H1 (cell line): ENCODE data around the gene LRRC4. TPM values are rescaled to one million over a fixed set of nuclear protein-coding genes. Genes with fewer than 3 reads are reported as not detected.

Experiments
- CTCF ChIA-PET: fragments of 300-600 bp; sonication (Branson Sonifier 250); formaldehyde crosslinking; loops from one replicate; lab custom pipeline; 2021; ENCODE audit not compliant: partially characterized antibody; lab: Charles Lee
- POLR2A ChIA-PET: fragments of 300-600 bp; sonication (Branson Sonifier 250); formaldehyde crosslinking; loops from one replicate; lab custom pipeline; 2021; ENCODE audit warnings: inconsistent platforms; ENCODE audit not compliant: partially characterized antibody; lab: Charles Lee
- DNase-seq, 2 experiments: peaks; one replicate each; pipeline versions ENCODE4 v3.0.0 to v3.0.0-alpha.2; 2010 to 2022; ENCODE audit warnings: low spot score in 2 of 2, low read depth in 1 of 2, mixed read lengths in 1 of 2
- FAIRE-seq: peaks from 2 replicates; lab custom pipeline; 2011; peaks lifted over from hg19 to GRCh38; lab: Jason Lieb, UNC
- H2AFZ ChIP-seq: 2 replicates; pipeline ENCODE4 v1.8.1; 2012; ENCODE audit warnings: low read length, inconsistent platforms
- H2AK5ac ChIP-seq: 2 replicates; pipeline ENCODE4 v1.6.1; 2013; ENCODE audit warnings: low read depth, low read length
- H2BK120ac ChIP-seq: replicated peaks from 2 replicates; pipeline ENCODE3; 2013; ENCODE audit warnings: low read depth, low read length, inconsistent platforms
- H2BK12ac ChIP-seq: 2 replicates; pipeline ENCODE4 v1.6.1; 2013; ENCODE audit warnings: low read depth, low read length
- H2BK15ac ChIP-seq: 2 replicates; pipeline ENCODE4 v1.6.1; 2013; ENCODE audit warnings: low read length
- H2BK20ac ChIP-seq: 2 replicates; pipeline ENCODE4 v1.6.1; 2013; ENCODE audit warnings: low read length
- H2BK5ac ChIP-seq: 2 replicates; pipeline ENCODE4 v1.6.1; 2013; ENCODE audit warnings: low read depth, low read length
- H3K14ac ChIP-seq: 2 replicates; pipeline ENCODE4 v1.6.1; 2013; ENCODE audit warnings: inconsistent platforms; ENCODE audit not compliant: insufficient read length
- H3K18ac ChIP-seq: 2 replicates; pipeline ENCODE4 v1.6.1; 2013; ENCODE audit warnings: low read length; ENCODE audit errors: extremely low read depth
- H3K23ac ChIP-seq: 2 replicates; pipeline ENCODE4 v1.6.1; 2013; ENCODE audit warnings: inconsistent platforms; ENCODE audit not compliant: insufficient read length
- H3K23me2 ChIP-seq: 2 replicates; pipeline ENCODE4 v1.6.1; 2013; ENCODE audit warnings: low read depth, low read length
- H3K27ac ChIP-seq: 2 replicates; pipeline ENCODE4 v1.6.1; 2011; ENCODE audit warnings: low read depth, low read length, inconsistent platforms
- H3K27me3 ChIP-seq, 4 experiments: replicated peaks in 1 of 4; 1 replicate in 1 of 4; 2 replicates in 3 of 4; pipeline versions ENCODE4 v1.6.1 to v1.8.1; 2011 to 2013; ENCODE audit warnings: low read length in 3 of 4, mild to moderate bottlenecking in 3 of 4, inconsistent platforms in 2 of 4, mixed read lengths in 2 of 4, moderate library complexity in 1 of 4; ENCODE audit not compliant: control insufficient read depth in 3 of 4, insufficient read depth in 3 of 4; ENCODE audit errors: extremely low read depth in 1 of 4
- H3K36me3 ChIP-seq, 4 experiments: 2 replicates each; pipeline versions ENCODE4 v1.6.1 to v1.8.1; 2011 to 2013; ENCODE audit warnings: mild to moderate bottlenecking in 4 of 4, low read length in 3 of 4, moderate library complexity in 2 of 4, control low read depth in 1 of 4, inconsistent platforms in 1 of 4; ENCODE audit not compliant: insufficient read depth in 4 of 4, control insufficient read depth in 2 of 4
- H3K4ac ChIP-seq: replicated peaks from 2 replicates; pipeline ENCODE3; 2013; ENCODE audit warnings: low read length, low read depth, mixed read lengths, inconsistent platforms; ENCODE audit not compliant: insufficient read length
- H3K4me1 ChIP-seq, 4 experiments: replicated peaks in 1 of 4; 1 replicate in 1 of 4; 2 replicates in 3 of 4; pipeline versions ENCODE4 v1.6.1 to v1.8.1; 2011 to 2013; ENCODE audit warnings: low read length in 3 of 4, inconsistent platforms in 2 of 4, mixed read lengths in 1 of 4; ENCODE audit not compliant: insufficient read depth in 4 of 4, control insufficient read depth in 3 of 4
- H3K4me2 ChIP-seq, 2 experiments: 2 replicates each; pipeline versions ENCODE4 v1.6.1 to v1.8.1; 2011 to 2013; ENCODE audit warnings: low read depth in 2 of 2, low read length in 2 of 2, control low read depth in 1 of 2, inconsistent platforms in 1 of 2, mild to moderate bottlenecking in 1 of 2; ENCODE audit not compliant: insufficient read depth in 1 of 2
- H3K4me3 ChIP-seq, 4 experiments: fragments of 200-600, 300-600 bp in 1 of 4; sonication (generic), shearing (Covaris generic), sonication (Bioruptor Twin) in 1 of 4; 2 replicates each; pipeline versions ENCODE4 v1.5.1 to v1.8.1; 2011 to 2016; ENCODE audit warnings: low read length in 4 of 4, low read depth in 3 of 4, control low read depth in 2 of 4, inconsistent platforms in 2 of 4, mild to moderate bottlenecking in 2 of 4, mixed read lengths in 1 of 4, moderate library complexity in 1 of 4; ENCODE audit not compliant: insufficient read depth in 2 of 4; ENCODE audit errors: extremely low read depth in 1 of 4
- H3K56ac ChIP-seq: replicated peaks from 2 replicates; pipeline ENCODE3; 2013; ENCODE audit warnings: low read depth, mild to moderate bottlenecking, mixed read lengths, low read length, inconsistent platforms; ENCODE audit not compliant: insufficient read length
- H3K79me1 ChIP-seq: 2 replicates; pipeline ENCODE4 v1.6.1; 2013; ENCODE audit warnings: low read depth, low read length, control low read depth
- H3K79me2 ChIP-seq, 2 experiments: 2 replicates each; pipeline versions ENCODE4 v1.6.1 to v1.8.1; 2012 to 2013; ENCODE audit warnings: low read length in 2 of 2, mild to moderate bottlenecking in 2 of 2, inconsistent platforms in 1 of 2; ENCODE audit not compliant: insufficient read depth in 2 of 2, control insufficient read depth in 1 of 2
- H3K9ac ChIP-seq, 4 experiments: replicated peaks in 1 of 4; 1 replicate in 1 of 4; 2 replicates in 3 of 4; pipeline versions ENCODE4 v1.6.1 to v1.8.1; 2011 to 2013; ENCODE audit warnings: low read depth in 3 of 4, low read length in 3 of 4, control low read depth in 2 of 4, mild to moderate bottlenecking in 2 of 4, moderate library complexity in 2 of 4, inconsistent platforms in 1 of 4; ENCODE audit errors: extremely low read depth in 1 of 4
- H3K9me3 ChIP-seq, 2 experiments: 2 replicates each; pipeline versions ENCODE4 v1.6.1 to v1.8.1; 2012 to 2013; ENCODE audit warnings: mild to moderate bottlenecking in 2 of 2, moderate library complexity in 2 of 2, control low read depth in 1 of 2, inconsistent platforms in 1 of 2, low read depth in 1 of 2, low read length in 1 of 2, mixed read lengths in 1 of 2; ENCODE audit not compliant: insufficient read depth in 2 of 2
- H4K20me1 ChIP-seq, 2 experiments: replicated peaks in 1 of 2; 2 replicates each; pipeline versions ENCODE3 to v1.8.1; 2011 to 2013; ENCODE audit warnings: inconsistent platforms in 2 of 2, low read length in 2 of 2, mild to moderate bottlenecking in 1 of 2; ENCODE audit not compliant: insufficient read depth in 2 of 2, control insufficient read depth in 1 of 2
- H4K5ac ChIP-seq: 2 replicates; pipeline ENCODE4 v1.6.1; 2013; ENCODE audit warnings: low read length, low read depth, mixed read lengths, inconsistent platforms; ENCODE audit not compliant: insufficient read length
- H4K8ac ChIP-seq: 2 replicates; pipeline ENCODE4 v1.8.0; 2013; ENCODE audit warnings: mild to moderate bottlenecking, moderate library complexity, low read length, inconsistent platforms; ENCODE audit not compliant: insufficient read depth; ENCODE audit errors: extremely low read depth
- H4K91ac ChIP-seq: replicated peaks from 2 replicates; pipeline ENCODE3; 2013; ENCODE audit warnings: low read length, mixed read lengths, inconsistent platforms; ENCODE audit not compliant: insufficient read length
- TCF12 ChIP-seq: IDR thresholded peaks from 2 replicates; pipeline ENCODE4 v1.6.1; 2011; ENCODE audit warnings: low read depth, mild to moderate bottlenecking, low read length
- ZNF274 ChIP-seq: IDR thresholded peaks from 2 replicates; pipeline ENCODE4 v1.7.0; 2012; ENCODE audit warnings: low read length, borderline replicate concordance; ENCODE audit errors: extremely low read depth
- WGBS, 2 experiments: shearing (Covaris generic) in 1 of 2; methylation state at CpG; one replicate each; pipeline versions ENCODE4 v1.1.6 to v1.1.7; 2013 to 2015; ENCODE audit warnings: low lambda C conversion rate in 2 of 2, mixed read lengths in 2 of 2, inconsistent platforms in 1 of 2, low coverage in 1 of 2, missing lambda C conversion rate in 1 of 2; ENCODE audit not compliant: insufficient replicate concordance in 2 of 2, insufficient coverage in 1 of 2, insufficient read length in 1 of 2; ENCODE audit errors: extremely low coverage in 1 of 2, missing lambda C conversion rate in 1 of 2; 5-methylcytosine and 5-hydroxymethylcytosine counted together
- polyA plus RNA-seq, 7 experiments: library from polyadenylated mRNA; depleted of rRNA in 3 of 7; stranded (reverse) in 5 of 7; unstranded in 2 of 7; fragments of >200 nt in 5 of 7; fragments of 200-250 nt in 2 of 7; gene quantifications; 1 replicate in 5 of 7; 2 replicates in 1 of 7; 4 replicates in 1 of 7; pipeline versions ENCODE4 v1.2.1 to v1.2.3, GENCODE V29; 2011 to 2013; ENCODE audit warnings: missing spikeins in 2 of 7, mixed read lengths in 2 of 7
- total RNA-seq: library from RNA; stranded (reverse); fragmentation: NEBNext Ultra II Directional; extraction: Animal tissue kit (Norgen Biotek cat#: 25700); gene quantifications from 2 replicates; pipeline ENCODE4 v1.2.1, GENCODE V29; 2021

LRRC4 gene
- total and polyA plus RNA-seq, 2 of the 8 experiments (the other 6 are each of a cell fraction or from before 2014, with no cell fraction given) = 13.4 to 16.4 TPM

DNA sequence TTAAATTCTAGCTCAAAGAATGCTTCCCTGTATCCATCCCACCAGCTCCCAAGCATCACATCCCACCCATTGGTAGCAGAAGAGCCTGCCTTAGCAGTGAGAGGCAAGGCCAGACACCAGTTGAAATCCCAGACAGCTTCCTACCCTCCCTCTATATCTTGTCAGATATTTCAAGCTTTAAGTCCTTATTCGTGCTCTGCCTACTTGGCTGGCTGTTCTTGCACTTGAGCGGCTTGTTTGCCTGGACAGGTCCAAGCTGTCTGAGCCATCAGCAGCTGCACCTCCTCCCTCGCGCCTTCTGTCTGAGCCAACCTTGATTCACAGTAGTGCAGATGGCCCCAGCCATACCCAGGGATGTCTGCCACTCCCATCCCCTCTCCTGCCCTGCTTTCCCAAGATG is 16.4 kb downstream of the LRRC4 start:
- Histone ChIP-seq H3K23me2 (no peaks in the 10 kb centered on the region), H4K20me1 (peaks cover 7 to 16% of the 10 kb centered on the region in 2 experiments), H2BK15ac (no peak overlapping the region), H3K4me2 (no peak overlapping the region), H3K36me3 (0 out of 8 replicates have a peak, but pooled peaks cover 0 to 2% (median 0%) of the 10 kb centered on the region in 4 experiments), H3K9me3 (no peaks in the 10 kb centered on the region), H2BK12ac (no peak overlapping the region), H4K5ac (no peak overlapping the region), H3K14ac (no peak overlapping the region), H3K79me1 (no peaks in the 10 kb centered on the region; the same call in 1 of the 2 replicates), H2BK20ac (no peak overlapping the region), H3K27ac (no peak overlapping the region), H3K56ac (no peak overlapping the region), H2AK5ac (no peak overlapping the region), H2BK120ac (no peak overlapping the region), H3K23ac (no peak overlapping the region), H3K79me2 (no peaks in the 10 kb centered on the region), H3K4ac (no peak overlapping the region), H4K91ac (no peak overlapping the region), H3K9ac (no peak overlapping the region), H3K27me3 (no peaks in the 10 kb centered on the region), H4K8ac (no peak overlapping the region), H3K18ac (no peak overlapping the region), H2AFZ (no peak overlapping the region), H3K4me3 (no peak overlapping the region), H3K4me1 (peaks cover 10 to 27% (median 23%) of the 10 kb centered on the region in 4 experiments), H2BK5ac (no peak overlapping the region)
- TF ChIP-seq TCF12 (no peak), ZNF274 (no peak)
- ChIA-PET CTCF (interaction anchor here (0.9 to 7.3 kb wide), 10 partner anchors 10 to 386 kb away, joined by 3 to 59 read pairs (median 4); no protein-coding TSS in a partner anchor), POLR2A (interaction anchor here (0.9 kb wide), 1 partner anchor 16 kb away, joined by 3 read pairs; the partner anchor contains the start of gene LRRC4)
- FAIRE-seq = no peak
- 91% methylated on average over 4 of the region's 4 CpGs; no CpG with 5 or more reads in 1 of the 2 experiments for WGBS, 2 experiments
- DNase-seq = no peak
